ENCODE data around the gene SCNN1A. TPM values are rescaled to one million over a fixed set of nuclear protein-coding genes. Genes with fewer than 3 reads are reported as not detected.

SCNN1A gene
- total RNA-seq, 1 donor: 0.36 TPM

DNA sequence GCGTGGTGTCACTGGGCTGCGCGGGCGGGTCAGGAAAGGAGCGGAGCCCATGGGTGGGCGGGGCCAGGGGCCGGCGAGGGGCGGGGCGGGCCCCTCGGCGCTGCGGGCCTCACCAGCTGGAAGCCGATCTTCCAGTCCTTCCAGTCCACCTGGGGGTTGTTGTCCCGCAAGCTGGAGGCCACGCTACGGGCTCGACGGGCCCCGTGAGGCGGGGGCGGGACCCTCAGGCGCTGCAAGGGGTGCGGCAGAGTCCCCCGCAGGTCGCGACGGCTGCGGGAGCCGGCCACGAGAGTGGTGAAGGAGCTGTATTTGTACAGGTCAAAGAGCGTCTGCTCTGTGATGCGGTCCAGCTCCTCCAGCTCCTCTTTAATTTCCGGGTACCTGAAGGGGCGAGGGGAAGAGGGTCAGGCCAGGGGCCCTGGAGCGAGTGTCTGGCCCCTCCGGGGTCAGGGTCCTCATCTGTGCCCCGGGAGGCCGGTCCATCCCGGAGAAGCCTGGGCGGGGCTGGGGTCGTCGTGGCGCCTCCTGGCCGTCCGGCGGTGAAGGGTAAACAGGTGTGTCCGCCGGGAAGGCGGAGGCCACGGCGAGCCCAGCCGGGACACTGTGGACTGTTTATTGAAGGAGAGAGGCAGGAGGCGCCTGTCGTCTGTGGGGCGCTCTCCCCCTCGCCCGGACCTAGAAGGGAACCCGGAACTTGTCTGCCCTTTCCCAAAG is 11.9 kb downstream of the SCNN1A start:
- Histone ChIP-seq H3K36me3 (ENCODE audit: insufficient read depth, low read length) (no peaks in the 10 kb centered on the region), H3K27me3 (ENCODE audit: insufficient read depth, low read length) (no peaks in the 10 kb centered on the region), H3K4me2 (ENCODE audit: insufficient read depth, low read length) (peak overlapping the region; percentile 89), H3K4me3 (ENCODE audit: insufficient read depth, low read length) (peak overlapping the region; percentile 81), H3K79me2 (ENCODE audit: insufficient read depth, low read length) (no peaks in the 10 kb centered on the region), H3K27ac (ENCODE audit: low read depth, low read length) (peak overlapping the region; percentile 51), H2AFZ (ENCODE audit: low read length) (peak overlapping the region; percentile 93), H3K4me1 (ENCODE audit: insufficient read depth, low read length) (peaks cover 10% of the 10 kb centered on the region), H3K9me3 (ENCODE audit: low read depth, low read length) (no peaks in the 10 kb centered on the region), H4K20me1 (ENCODE audit: insufficient read depth, low read length) (no peaks in the 10 kb centered on the region)
- peak; percentile 99 for DNase-seq (ENCODE audit: insufficient read length, low spot score, missing footprints)
- TF ChIP-seq, protein P1, sequence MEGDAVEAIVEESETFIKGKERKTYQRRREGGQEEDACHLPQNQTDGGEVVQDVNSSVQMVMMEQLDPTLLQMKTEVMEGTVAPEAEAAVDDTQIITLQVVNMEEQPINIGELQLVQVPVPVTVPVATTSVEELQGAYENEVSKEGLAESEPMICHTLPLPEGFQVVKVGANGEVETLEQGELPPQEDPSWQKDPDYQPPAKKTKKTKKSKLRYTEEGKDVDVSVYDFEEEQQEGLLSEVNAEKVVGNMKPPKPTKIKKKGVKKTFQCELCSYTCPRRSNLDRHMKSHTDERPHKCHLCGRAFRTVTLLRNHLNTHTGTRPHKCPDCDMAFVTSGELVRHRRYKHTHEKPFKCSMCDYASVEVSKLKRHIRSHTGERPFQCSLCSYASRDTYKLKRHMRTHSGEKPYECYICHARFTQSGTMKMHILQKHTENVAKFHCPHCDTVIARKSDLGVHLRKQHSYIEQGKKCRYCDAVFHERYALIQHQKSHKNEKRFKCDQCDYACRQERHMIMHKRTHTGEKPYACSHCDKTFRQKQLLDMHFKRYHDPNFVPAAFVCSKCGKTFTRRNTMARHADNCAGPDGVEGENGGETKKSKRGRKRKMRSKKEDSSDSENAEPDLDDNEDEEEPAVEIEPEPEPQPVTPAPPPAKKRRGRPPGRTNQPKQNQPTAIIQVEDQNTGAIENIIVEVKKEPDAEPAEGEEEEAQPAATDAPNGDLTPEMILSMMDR (IDR thresholded peaks at IDR 0.05; ENCODE audit: extremely low read depth, low read depth, low read length): no peak

DNA sequence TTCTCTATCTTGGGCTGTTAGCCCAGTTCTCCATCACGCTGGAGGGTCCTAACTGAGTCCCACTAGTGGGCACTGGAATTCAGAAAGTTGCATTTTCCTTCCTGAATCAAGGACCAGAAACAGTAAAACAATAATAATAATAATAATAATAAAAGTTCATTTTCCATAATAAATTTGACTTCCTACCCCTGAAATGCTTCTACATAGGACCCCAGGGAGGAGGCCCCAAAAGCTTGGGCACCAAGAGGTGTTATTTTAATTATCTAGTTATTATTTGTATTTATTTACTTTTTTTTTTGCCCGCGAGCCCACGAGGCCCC is 12.4 kb downstream of the SCNN1A start:
- Histone ChIP-seq H3K79me2 (ENCODE audit: insufficient read depth, low read length) (no peaks in the 10 kb centered on the region), H3K9me3 (ENCODE audit: low read depth, low read length) (no peaks in the 10 kb centered on the region), H3K4me2 (ENCODE audit: insufficient read depth, low read length) (peak overlapping the region; percentile 89), H3K36me3 (ENCODE audit: insufficient read depth, low read length) (no peaks in the 10 kb centered on the region), H3K27me3 (ENCODE audit: insufficient read depth, low read length) (no peaks in the 10 kb centered on the region), H2AFZ (ENCODE audit: low read length) (no peak overlapping the region), H3K4me3 (ENCODE audit: insufficient read depth, low read length) (peak overlapping the region; percentile 81), H4K20me1 (ENCODE audit: insufficient read depth, low read length) (no peaks in the 10 kb centered on the region), H3K4me1 (ENCODE audit: insufficient read depth, low read length) (peaks cover 10% of the 10 kb centered on the region), H3K27ac (ENCODE audit: low read depth, low read length) (no peak overlapping the region)
- TF ChIP-seq, protein P1 (IDR thresholded peaks at IDR 0.05; ENCODE audit: extremely low read depth, low read depth, low read length): no peak
- no peak for DNase-seq (ENCODE audit: insufficient read length, low spot score, missing footprints)

DNA sequence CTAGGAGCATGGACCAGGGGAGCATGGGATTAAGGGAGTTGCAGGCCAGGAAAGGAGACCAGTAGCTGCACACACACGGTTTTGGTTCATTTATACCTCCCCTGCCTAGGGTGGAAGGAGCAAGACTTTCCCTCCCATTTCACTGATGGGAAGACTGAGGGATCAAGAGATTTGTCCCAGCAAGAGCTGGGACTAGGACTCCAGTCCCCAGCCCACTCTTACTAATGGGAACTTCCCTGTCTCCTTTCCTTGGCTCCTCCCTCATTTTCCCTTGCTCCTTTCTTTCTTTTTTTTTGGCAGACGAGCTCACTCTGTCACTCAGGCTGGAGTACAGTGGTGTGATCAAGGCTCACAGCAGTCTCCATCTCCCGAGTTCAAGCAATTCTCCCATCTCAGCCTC is 13.0 kb downstream of the SCNN1A start:
- Histone ChIP-seq H3K4me1 (ENCODE audit: insufficient read depth, low read length) (peaks cover 10% of the 10 kb centered on the region), H3K27ac (ENCODE audit: low read depth, low read length) (no peak overlapping the region), H3K4me3 (ENCODE audit: insufficient read depth, low read length) (no peak overlapping the region), H3K9me3 (ENCODE audit: low read depth, low read length) (no peaks in the 10 kb centered on the region), H4K20me1 (ENCODE audit: insufficient read depth, low read length) (no peaks in the 10 kb centered on the region), H3K27me3 (ENCODE audit: insufficient read depth, low read length) (no peaks in the 10 kb centered on the region), H3K79me2 (ENCODE audit: insufficient read depth, low read length) (no peaks in the 10 kb centered on the region), H3K4me2 (ENCODE audit: insufficient read depth, low read length) (no peak overlapping the region), H3K36me3 (ENCODE audit: insufficient read depth, low read length) (no peaks in the 10 kb centered on the region), H2AFZ (ENCODE audit: low read length) (peak overlapping the region; percentile 41)
- DNase-seq (ENCODE audit: insufficient read length, low spot score, missing footprints): peak; percentile 81
- TF ChIP-seq, protein P1 (IDR thresholded peaks at IDR 0.05; ENCODE audit: extremely low read depth, low read depth, low read length): no peak

DNA sequence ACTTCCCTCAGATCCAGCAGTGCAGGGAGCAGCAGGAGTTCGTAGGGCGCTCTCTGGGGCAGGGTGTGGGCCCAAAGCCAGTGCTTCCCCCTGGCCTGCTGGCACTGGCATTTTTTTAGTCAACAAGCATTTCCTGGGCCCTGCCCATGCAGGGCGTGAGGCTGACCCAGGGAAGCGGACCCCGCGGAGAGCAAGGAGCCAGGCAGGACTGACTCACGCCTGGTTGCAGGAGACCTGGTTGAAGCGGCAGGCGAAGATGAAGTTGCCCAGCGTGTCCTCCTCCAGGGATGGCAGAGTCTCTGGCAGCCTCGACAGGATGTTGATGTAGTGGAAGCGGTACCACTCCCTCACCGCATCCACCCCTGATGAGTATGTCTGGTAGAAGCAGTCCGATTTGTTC is 13.5 kb downstream of the SCNN1A start:
- no peaks in the 10 kb centered on the region for H3K79me2 ChIP-seq (ENCODE audit: insufficient read depth, low read length)
- H3K9me3 ChIP-seq (ENCODE audit: low read depth, low read length): no peaks in the 10 kb centered on the region
- peaks cover 10% of the 10 kb centered on the region for H3K4me1 ChIP-seq (ENCODE audit: insufficient read depth, low read length)
- H3K27ac ChIP-seq (ENCODE audit: low read depth, low read length): no peak overlapping the region
- TF ChIP-seq, protein P1 (IDR thresholded peaks at IDR 0.05; ENCODE audit: extremely low read depth, low read depth, low read length): no peak
- H4K20me1 ChIP-seq (ENCODE audit: insufficient read depth, low read length): no peaks in the 10 kb centered on the region
- H3K4me2 ChIP-seq (ENCODE audit: insufficient read depth, low read length): no peak overlapping the region
- peak overlapping the region; percentile 68 for H2AFZ ChIP-seq (ENCODE audit: low read length)
- no peaks in the 10 kb centered on the region for H3K36me3 ChIP-seq (ENCODE audit: insufficient read depth, low read length)
- DNase-seq (ENCODE audit: insufficient read length, low spot score, missing footprints): peak; percentile 91
- no peaks in the 10 kb centered on the region for H3K27me3 ChIP-seq (ENCODE audit: insufficient read depth, low read length)
- no peak overlapping the region for H3K4me3 ChIP-seq (ENCODE audit: insufficient read depth, low read length)

All from osteoblast (primary cell).